ENCODE measurements around the gene VEZT.

VEZT gene

DNA sequence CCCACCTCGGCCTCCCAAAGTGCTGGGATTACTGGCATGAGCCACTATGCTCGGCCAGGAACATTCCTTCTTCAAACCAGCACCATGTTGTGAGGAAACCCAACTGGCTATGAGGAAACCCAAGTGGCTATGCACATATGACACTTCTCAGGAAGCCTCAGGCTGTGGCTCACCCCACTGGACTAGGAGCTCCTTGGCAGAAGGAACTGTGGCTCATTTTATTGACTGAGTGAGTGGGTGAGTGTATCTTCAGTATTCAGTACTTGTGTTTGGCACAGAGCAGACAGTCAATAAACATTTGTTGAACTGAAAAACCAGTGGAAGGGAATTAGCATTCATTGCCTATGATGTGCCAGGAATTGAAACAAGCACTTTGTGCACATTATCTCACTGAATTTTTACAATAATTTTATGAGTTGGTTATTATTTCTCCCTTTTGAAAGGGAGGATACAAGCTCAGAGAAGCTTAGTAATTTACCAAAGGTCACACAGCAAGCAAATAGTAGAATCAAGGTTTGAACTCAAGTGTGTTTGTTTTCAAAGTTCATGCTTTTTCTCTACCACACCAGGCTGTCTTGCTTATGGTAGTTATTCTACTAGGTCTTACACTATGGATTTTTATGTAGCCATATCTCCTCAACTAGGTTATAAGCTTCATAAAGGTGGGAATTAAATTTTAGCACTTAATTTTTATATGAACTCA lies 121.6 kb downstream of the VEZT start:
- TF ChIP-seq, protein P1, sequence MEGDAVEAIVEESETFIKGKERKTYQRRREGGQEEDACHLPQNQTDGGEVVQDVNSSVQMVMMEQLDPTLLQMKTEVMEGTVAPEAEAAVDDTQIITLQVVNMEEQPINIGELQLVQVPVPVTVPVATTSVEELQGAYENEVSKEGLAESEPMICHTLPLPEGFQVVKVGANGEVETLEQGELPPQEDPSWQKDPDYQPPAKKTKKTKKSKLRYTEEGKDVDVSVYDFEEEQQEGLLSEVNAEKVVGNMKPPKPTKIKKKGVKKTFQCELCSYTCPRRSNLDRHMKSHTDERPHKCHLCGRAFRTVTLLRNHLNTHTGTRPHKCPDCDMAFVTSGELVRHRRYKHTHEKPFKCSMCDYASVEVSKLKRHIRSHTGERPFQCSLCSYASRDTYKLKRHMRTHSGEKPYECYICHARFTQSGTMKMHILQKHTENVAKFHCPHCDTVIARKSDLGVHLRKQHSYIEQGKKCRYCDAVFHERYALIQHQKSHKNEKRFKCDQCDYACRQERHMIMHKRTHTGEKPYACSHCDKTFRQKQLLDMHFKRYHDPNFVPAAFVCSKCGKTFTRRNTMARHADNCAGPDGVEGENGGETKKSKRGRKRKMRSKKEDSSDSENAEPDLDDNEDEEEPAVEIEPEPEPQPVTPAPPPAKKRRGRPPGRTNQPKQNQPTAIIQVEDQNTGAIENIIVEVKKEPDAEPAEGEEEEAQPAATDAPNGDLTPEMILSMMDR (IDR thresholded peaks at IDR 0.05; ENCODE audit: low read length, missing control alignments), result no peak
- DNase-seq (ENCODE audit: low read depth), result no peak
- H3K4me3 ChIP-seq (replicated peaks; ENCODE audit: low read depth, low read length), result no peak overlapping the region

- no peak overlapping the region for H3K4me3 ChIP-seq (replicated peaks; ENCODE audit: low read depth, low read length)
- TF ChIP-seq, protein P1 (IDR thresholded peaks at IDR 0.05; ENCODE audit: low read length, missing control alignments), result no peak
- DNase-seq (ENCODE audit: low read depth), result no peak
Observed at GRCh38 chr12:95342008-95342407, 124.4 kb downstream of the VEZT start.

- TF ChIP-seq, protein P1 (IDR thresholded peaks at IDR 0.05; ENCODE audit: low read length, missing control alignments), result no peak
- no peak for DNase-seq (ENCODE audit: low read depth)
- H3K4me3 ChIP-seq (replicated peaks; ENCODE audit: low read depth, low read length), result no peak overlapping the region
Observed at GRCh38 chr12:95343461-95344230, 126.0 kb downstream of the VEZT start.

GRCh38 chr12:95349291-95349690 lies 131.7 kb downstream of the VEZT start:
- DNase-seq (ENCODE audit: low read depth), result no peak
- TF ChIP-seq, protein P1 (IDR thresholded peaks at IDR 0.05; ENCODE audit: low read length, missing control alignments), result no peak
- H3K4me3 ChIP-seq (replicated peaks; ENCODE audit: low read depth, low read length), result no peak overlapping the region

DNA sequence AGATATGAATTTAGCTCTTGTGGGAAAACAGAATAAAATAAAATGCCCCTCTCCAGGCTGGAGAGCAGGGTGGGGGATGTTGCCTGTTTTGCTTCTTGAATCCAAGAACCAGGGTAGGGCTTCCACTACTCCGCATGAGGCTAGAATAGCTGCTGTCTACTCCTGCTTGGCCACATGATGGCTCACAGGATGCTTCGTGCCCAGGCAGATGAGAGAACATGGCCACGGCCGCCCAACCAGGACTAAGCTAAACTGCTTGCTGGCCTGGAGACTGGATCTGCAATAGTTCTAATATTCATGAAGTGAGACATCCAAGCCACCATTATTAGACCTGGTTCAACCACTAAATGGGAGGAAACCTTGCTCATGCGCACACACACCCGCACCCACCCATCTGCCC lies 134.1 kb downstream of the VEZT start:
- TF ChIP-seq, protein P1 (IDR thresholded peaks at IDR 0.05; ENCODE audit: low read length, missing control alignments), result no peak
- no peak for DNase-seq (ENCODE audit: low read depth)
- no peak overlapping the region for H3K4me3 ChIP-seq (replicated peaks; ENCODE audit: low read depth, low read length)
